NCI-H2081 (cell line): ENCODE results near the gene YWHAQ.
"Not testable (repeated sequence)": the region's sequence is repeated elsewhere in the genome, so short reads cannot be mapped to it uniquely, and the experiment has no call there.

Experiments used
- DNase-seq, 2 experiments: peaks; one replicate each; lab custom pipeline; 2025; lab: John Stamatoyannopoulos, UW

YWHAQ gene

GRCh38 chr2:9552219-9553178 lies 78.3 kb downstream of the YWHAQ start:
- no peak for DNase-seq

GRCh38 chr2:9550859-9551391 lies 79.9 kb downstream of the YWHAQ start:
- not testable (repeated sequence) for DNase-seq

- DNase-seq, result no peak
These were observed 81.4 kb downstream of the YWHAQ start for GRCh38 chr2:9549420-9549819.

GRCh38 chr2:9548506-9548905 lies 82.3 kb downstream of the YWHAQ start:
- DNase-seq, result no peak

GRCh38 chr2:9547262-9547991 lies 83.4 kb downstream of the YWHAQ start:
- no peak for DNase-seq

GRCh38 chr2:9545502-9545901 lies 85.3 kb downstream of the YWHAQ start:
- no peak for DNase-seq

GRCh38 chr2:9543557-9543956 lies 87.2 kb downstream of the YWHAQ start:
- no peak for DNase-seq

- DNase-seq, result no peak
These were observed 91.3 kb downstream of the YWHAQ start for GRCh38 chr2:9539531-9539930.

- DNase-seq, result no peak
These were observed 92.7 kb downstream of the YWHAQ start for GRCh38 chr2:9538000-9538507.

- no peak for DNase-seq
These were observed 94.3 kb downstream of the YWHAQ start for GRCh38 chr2:9536504-9536903.

- no peak for DNase-seq
These were observed 95.6 kb downstream of the YWHAQ start for GRCh38 chr2:9535177-9535576.
